ENCODE measurements around the gene CITED4.

CITED4 gene

GRCh38 chr1:40886318-40887011 lies 24.3 kb upstream of the CITED4 start:
- DNase-seq (ENCODE audit: low read depth in 2 of 2) = no peak

GRCh38 chr1:40884055-40884795 lies 22.1 kb upstream of the CITED4 start:
- no peak for DNase-seq (ENCODE audit: low read depth in 2 of 2)

GRCh38 chr1:40880813-40881549 lies 18.8 kb upstream of the CITED4 start:
- no peak for DNase-seq (ENCODE audit: low read depth in 2 of 2)

- no peak for DNase-seq (ENCODE audit: low read depth in 2 of 2)
Measured at GRCh38 chr1:40879482-40880175, 17.5 kb upstream of the CITED4 start.

- no peak for DNase-seq (ENCODE audit: low read depth in 2 of 2)
Measured at GRCh38 chr1:40878906-40879305, 16.7 kb upstream of the CITED4 start.

- no peak for DNase-seq (ENCODE audit: low read depth in 2 of 2)
Measured at GRCh38 chr1:40877698-40878097, 15.5 kb upstream of the CITED4 start.

- DNase-seq (ENCODE audit: low read depth in 2 of 2) = no peak
Measured at GRCh38 chr1:40876891-40877290, 14.7 kb upstream of the CITED4 start.

- DNase-seq (ENCODE audit: low read depth in 2 of 2) = no peak
Measured at GRCh38 chr1:40876436-40876761, 14.2 kb upstream of the CITED4 start.

- no peak for DNase-seq (ENCODE audit: low read depth in 2 of 2)
Measured at GRCh38 chr1:40873863-40874472, 11.8 kb upstream of the CITED4 start.

- no peak for DNase-seq (ENCODE audit: low read depth in 2 of 2)
Measured at GRCh38 chr1:40872276-40872675, 10.1 kb upstream of the CITED4 start.

GRCh38 chr1:40870135-40870728 lies 8.1 kb upstream of the CITED4 start:
- DNase-seq (ENCODE audit: low read depth in 2 of 2) = no peak

- DNase-seq (ENCODE audit: low read depth in 2 of 2) = no peak
Measured at GRCh38 chr1:40868051-40868723, 6.0 kb upstream of the CITED4 start.

GRCh38 chr1:40861224-40862003 lies 749 bp downstream of the CITED4 start:
- no peak for DNase-seq (ENCODE audit: low read depth in 2 of 2)

GRCh38 chr1:40860706-40861223 lies 1.4 kb downstream of the CITED4 start:
- no peak for DNase-seq (ENCODE audit: low read depth in 2 of 2)

- DNase-seq (ENCODE audit: low read depth in 2 of 2) = no peak
Measured at GRCh38 chr1:40858856-40859416, 3.2 kb downstream of the CITED4 start.

- DNase-seq (ENCODE audit: low read depth in 2 of 2) = no peak
Measured at GRCh38 chr1:40857737-40858136, 4.4 kb downstream of the CITED4 start.

- DNase-seq (ENCODE audit: low read depth in 2 of 2) = no peak
Measured at GRCh38 chr1:40856656-40857302, 5.4 kb downstream of the CITED4 start.

GRCh38 chr1:40856116-40856515 lies 6.0 kb downstream of the CITED4 start:
- no peak for DNase-seq (ENCODE audit: low read depth in 2 of 2)

- peak in 1 of 2 donors; percentile 8 for DNase-seq (ENCODE audit: low read depth in 2 of 2)
Measured at GRCh38 chr1:40855513-40855912, 6.7 kb downstream of the CITED4 start.

Data from stimulated activated CD8-positive, alpha-beta memory T cell treated with anti-CD3 and anti-CD28 coated beads, Interleukin-2, amount 100 ng/mL, for 1 hour (primary cell).